Bronchial epithelial cell (primary cell): ENCODE data around the gene ATP2B3. TPM values are rescaled to one million over a fixed set of nuclear protein-coding genes. Genes with fewer than 3 reads are reported as not detected.

Experiments used
- DNase-seq: peaks from one replicate; pipeline ENCODE4 v3.0.0-alpha.2; 2010; ENCODE audit warnings: low read depth
- FAIRE-seq: peaks from 2 replicates; lab custom pipeline; 2011; peaks lifted over from hg19 to GRCh38; lab: Jason Lieb, UNC
- H3K27me3 ChIP-seq: 2 replicates; pipeline ENCODE4 v1.5.1; 2011; ENCODE audit warnings: low read length; ENCODE audit not compliant: control insufficient read depth, insufficient read depth
- H3K36me3 ChIP-seq: 2 replicates; pipeline ENCODE4 v1.5.1; 2011; ENCODE audit warnings: low read length; ENCODE audit not compliant: control insufficient read depth, insufficient read depth
- H3K4me3 ChIP-seq: 2 replicates; pipeline ENCODE4 v1.5.1; 2011; ENCODE audit warnings: mild to moderate bottlenecking, low read depth, low read length, control low read depth
- CTCF ChIP-seq: IDR thresholded peaks from 2 replicates; pipeline ENCODE4 v1.5.1; 2011; ENCODE audit warnings: mild to moderate bottlenecking, moderate library complexity, low read length, control low read depth, inconsistent platforms; ENCODE audit not compliant: insufficient read depth, severe bottlenecking
- total RNA-seq: library from RNA; depleted of rRNA; stranded (reverse); fragments of >200 nt; gene quantifications from 2 replicates; pipeline ENCODE4 v1.2.1, GENCODE V29; 2014

The ATP2B3 gene
- total RNA-seq, 1 donor from 2014 or later = not detected

- Histone ChIP-seq H3K4me3 (no peak within 1 kb of the TSS), H3K27me3 (no peaks in the 10 kb centered on the region), H3K36me3 (no peaks in the 10 kb centered on the region)
- FAIRE-seq = no peak
- peak; percentile 1 for TF ChIP-seq CTCF
- no peak for DNase-seq
Observed at GRCh38 chrX:153494541-153495361, 22.7 kb upstream of the ATP2B3 start, which contains the start of gene BGN. Gene BGN, plus strand, starts transcription at chrX:153494980. Its CDS starts 9,652 bp downstream, at chrX:153504632.

GRCh38 chrX:153495362-153495751 lies 22.1 kb upstream of the ATP2B3 start:
- TF ChIP-seq CTCF = no peak
- no peaks in the 10 kb centered on the region for H3K36me3 ChIP-seq
- no peaks in the 10 kb centered on the region for H3K27me3 ChIP-seq
- H3K4me3 ChIP-seq = no peak overlapping the region
- no peak for FAIRE-seq
- DNase-seq = peak; percentile 5

DNA sequence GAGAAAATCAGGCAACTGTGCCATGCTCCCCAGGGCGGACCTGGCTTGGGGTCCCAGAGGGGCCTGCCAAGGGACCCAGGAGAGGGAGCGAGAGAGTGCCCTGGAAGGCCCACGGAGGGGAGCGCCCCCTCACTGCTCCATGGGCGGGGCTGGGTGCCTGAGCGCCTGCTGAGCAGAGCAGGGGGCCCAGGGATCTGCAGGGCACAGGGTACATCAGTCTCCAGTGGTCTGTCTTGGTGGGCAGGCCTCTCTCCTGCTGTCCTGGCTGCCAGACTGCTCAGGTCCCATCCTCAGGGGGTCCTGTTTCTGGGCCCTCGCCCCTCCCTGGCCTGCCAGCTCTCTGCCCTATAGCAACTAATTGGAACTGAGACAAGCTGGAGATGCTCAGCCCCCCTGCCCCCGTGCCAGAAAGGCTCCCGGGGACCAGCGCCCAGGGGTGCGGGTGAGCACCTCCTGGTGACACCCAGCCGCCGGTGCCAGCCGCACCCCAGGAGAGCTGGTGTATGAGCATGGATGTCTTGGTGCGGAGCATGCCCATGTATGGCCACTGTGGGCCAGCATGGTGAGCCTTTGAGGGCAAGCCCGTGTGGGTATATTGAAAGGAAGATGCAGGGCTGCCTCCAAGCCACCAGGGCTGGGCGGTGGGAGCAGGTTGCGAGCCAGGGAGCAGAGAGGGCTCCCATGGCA lies 21.4 kb upstream of the ATP2B3 start:
- no peak for TF ChIP-seq CTCF
- no peak for FAIRE-seq
- Histone ChIP-seq H3K4me3 (no peak overlapping the region), H3K36me3 (no peaks in the 10 kb centered on the region), H3K27me3 (no peaks in the 10 kb centered on the region)
- no peak for DNase-seq

DNA sequence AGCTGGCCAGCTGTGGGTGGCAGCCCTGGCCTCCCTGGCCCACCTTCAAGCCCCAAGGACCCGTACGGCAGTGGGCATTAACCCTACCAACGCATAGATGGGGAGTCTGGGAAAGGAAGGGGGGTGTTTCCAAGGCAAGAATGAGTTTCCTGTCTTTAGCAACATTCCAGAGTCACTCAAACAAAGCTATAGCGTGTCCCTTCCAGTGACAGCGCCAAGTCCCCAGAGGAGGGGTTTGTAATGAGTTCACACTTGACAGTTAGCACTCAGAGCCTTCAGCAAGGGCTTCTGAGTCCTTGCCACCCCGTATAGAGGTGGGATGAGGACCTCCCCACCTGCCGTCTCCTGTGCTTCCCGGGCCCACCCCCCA lies 20.9 kb upstream of the ATP2B3 start:
- H3K27me3 ChIP-seq = no peaks in the 10 kb centered on the region
- H3K4me3 ChIP-seq = no peak overlapping the region
- DNase-seq = no peak
- H3K36me3 ChIP-seq = no peaks in the 10 kb centered on the region
- FAIRE-seq = no peak
- TF ChIP-seq CTCF = no peak

- Histone ChIP-seq H3K27me3 (no peaks in the 10 kb centered on the region), H3K36me3 (no peaks in the 10 kb centered on the region), H3K4me3 (no peak overlapping the region)
- FAIRE-seq = no peak
- TF ChIP-seq CTCF = no peak
- no peak for DNase-seq
Observed at GRCh38 chrX:153498453-153498852, 19.0 kb upstream of the ATP2B3 start.
